ENCODE data around the gene PLCB1.

Gene PLCB1

DNA sequence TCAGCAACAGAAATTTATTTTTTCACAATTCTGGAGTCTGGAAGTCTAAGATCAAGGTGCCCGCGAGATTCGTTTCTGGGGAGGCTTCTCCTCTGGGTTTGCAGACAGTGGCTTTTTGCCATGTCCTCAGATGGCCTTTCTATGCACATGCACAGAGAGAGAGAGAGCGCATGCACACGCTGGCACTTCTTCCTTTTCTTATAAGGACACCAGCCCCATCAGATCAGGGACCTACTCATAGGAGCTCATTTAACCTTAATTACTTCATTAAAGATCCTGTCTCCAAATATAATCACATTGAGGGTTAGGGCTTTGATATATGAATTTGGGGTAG, 676.1 kb downstream of the PLCB1 start:
- no peak overlapping the region for H2AFZ ChIP-seq (ENCODE audit: low read length)
- H4K20me1 ChIP-seq (ENCODE audit: insufficient read depth, low read length) = no peaks in the 10 kb centered on the region
- H3K9ac ChIP-seq (ENCODE audit: low read length) = no peak overlapping the region
- H3K27me3 ChIP-seq (ENCODE audit: insufficient read depth, low read length) = no peaks in the 10 kb centered on the region
- H3F3A ChIP-seq (ENCODE audit: insufficient read depth, low read length) = no peaks in the 10 kb centered on the region
- no peaks in the 10 kb centered on the region for H3K36me3 ChIP-seq (ENCODE audit: insufficient read depth, low read length)
- H3K79me2 ChIP-seq (ENCODE audit: insufficient read depth, low read length) = no peaks in the 10 kb centered on the region
- TF ChIP-seq EZH2 (IDR thresholded peaks at IDR 0.05; ENCODE audit: borderline replicate concordance, low read length) = no peak
- TF ChIP-seq, protein P1, sequence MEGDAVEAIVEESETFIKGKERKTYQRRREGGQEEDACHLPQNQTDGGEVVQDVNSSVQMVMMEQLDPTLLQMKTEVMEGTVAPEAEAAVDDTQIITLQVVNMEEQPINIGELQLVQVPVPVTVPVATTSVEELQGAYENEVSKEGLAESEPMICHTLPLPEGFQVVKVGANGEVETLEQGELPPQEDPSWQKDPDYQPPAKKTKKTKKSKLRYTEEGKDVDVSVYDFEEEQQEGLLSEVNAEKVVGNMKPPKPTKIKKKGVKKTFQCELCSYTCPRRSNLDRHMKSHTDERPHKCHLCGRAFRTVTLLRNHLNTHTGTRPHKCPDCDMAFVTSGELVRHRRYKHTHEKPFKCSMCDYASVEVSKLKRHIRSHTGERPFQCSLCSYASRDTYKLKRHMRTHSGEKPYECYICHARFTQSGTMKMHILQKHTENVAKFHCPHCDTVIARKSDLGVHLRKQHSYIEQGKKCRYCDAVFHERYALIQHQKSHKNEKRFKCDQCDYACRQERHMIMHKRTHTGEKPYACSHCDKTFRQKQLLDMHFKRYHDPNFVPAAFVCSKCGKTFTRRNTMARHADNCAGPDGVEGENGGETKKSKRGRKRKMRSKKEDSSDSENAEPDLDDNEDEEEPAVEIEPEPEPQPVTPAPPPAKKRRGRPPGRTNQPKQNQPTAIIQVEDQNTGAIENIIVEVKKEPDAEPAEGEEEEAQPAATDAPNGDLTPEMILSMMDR (IDR thresholded peaks at IDR 0.05; ENCODE audit: low read length) = no peak
- no peak overlapping the region for H3K4me3 ChIP-seq (ENCODE audit: low read depth, low read length, poor library complexity, severe bottlenecking)
- H3K4me1 ChIP-seq (ENCODE audit: insufficient read depth, low read length, severe bottlenecking) = no peaks in the 10 kb centered on the region
- H3K4me2 ChIP-seq (ENCODE audit: low read length) = no peak overlapping the region
- no peaks in the 10 kb centered on the region for H3K9me2 ChIP-seq (ENCODE audit: low read depth, low read length)
- no peaks in the 10 kb centered on the region for H3K9me3 ChIP-seq (ENCODE audit: low read length)
- no peak overlapping the region for H3K27ac ChIP-seq (ENCODE audit: low read depth, low read length, poor library complexity, severe bottlenecking)

DNA sequence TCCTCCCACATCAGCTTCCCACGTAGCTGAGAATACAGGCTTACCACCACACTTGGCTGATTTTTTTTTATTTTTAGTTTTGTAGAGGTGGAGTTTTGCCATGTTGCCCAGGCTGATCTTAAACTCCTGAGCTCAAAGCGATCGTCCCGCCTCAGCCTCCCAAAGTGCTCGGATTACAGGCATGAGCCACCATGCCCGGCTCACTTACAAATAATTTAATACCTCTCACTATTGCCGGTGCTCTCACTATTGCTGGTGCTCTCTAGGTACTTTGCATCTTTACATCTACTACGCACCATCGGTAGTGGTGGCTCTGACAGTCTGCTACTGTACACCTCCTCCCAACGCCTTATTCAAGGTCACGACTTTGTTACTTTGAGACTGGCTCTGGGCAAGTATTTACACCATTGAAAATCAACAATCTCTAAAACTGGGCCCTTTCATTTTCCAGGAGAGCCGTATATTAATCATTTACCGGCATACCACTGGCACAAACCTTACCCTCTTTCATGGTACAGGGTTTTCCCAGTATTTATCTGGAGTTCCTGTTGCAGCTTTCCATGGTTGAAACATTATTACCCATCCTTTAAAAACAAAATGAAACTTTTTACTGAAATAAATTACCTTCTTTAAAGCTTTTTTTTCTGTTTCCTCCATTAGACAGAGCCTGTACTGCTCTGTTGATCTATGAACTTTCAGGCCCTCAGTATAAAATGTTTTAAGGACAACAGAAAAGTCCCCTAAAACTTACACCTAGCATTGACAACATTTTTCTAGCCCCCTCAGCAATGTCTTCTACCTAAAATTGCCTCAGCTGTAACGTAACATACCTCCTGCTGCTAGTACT, 677.3 kb downstream of the PLCB1 start:
- Histone ChIP-seq H3K9me2 (ENCODE audit: low read depth, low read length) (no peaks in the 10 kb centered on the region), H3K4me3 (ENCODE audit: low read depth, low read length, poor library complexity, severe bottlenecking) (no peak overlapping the region), H2AFZ (ENCODE audit: low read length) (no peak overlapping the region), H3F3A (ENCODE audit: insufficient read depth, low read length) (no peaks in the 10 kb centered on the region), H3K36me3 (ENCODE audit: insufficient read depth, low read length) (no peaks in the 10 kb centered on the region), H3K4me1 (ENCODE audit: insufficient read depth, low read length, severe bottlenecking) (no peaks in the 10 kb centered on the region), H3K79me2 (ENCODE audit: insufficient read depth, low read length) (no peaks in the 10 kb centered on the region), H3K9ac (ENCODE audit: low read length) (no peak overlapping the region), H4K20me1 (ENCODE audit: insufficient read depth, low read length) (no peaks in the 10 kb centered on the region), H3K27ac (ENCODE audit: low read depth, low read length, poor library complexity, severe bottlenecking) (no peak overlapping the region), H3K27me3 (ENCODE audit: insufficient read depth, low read length) (no peaks in the 10 kb centered on the region), H3K4me2 (ENCODE audit: low read length) (no peak overlapping the region), H3K9me3 (ENCODE audit: low read length) (no peaks in the 10 kb centered on the region)
- TF ChIP-seq EZH2 (IDR thresholded peaks at IDR 0.05; ENCODE audit: borderline replicate concordance, low read length) = no peak
- TF ChIP-seq, protein P1 (IDR thresholded peaks at IDR 0.05; ENCODE audit: low read length) = no peak

DNA sequence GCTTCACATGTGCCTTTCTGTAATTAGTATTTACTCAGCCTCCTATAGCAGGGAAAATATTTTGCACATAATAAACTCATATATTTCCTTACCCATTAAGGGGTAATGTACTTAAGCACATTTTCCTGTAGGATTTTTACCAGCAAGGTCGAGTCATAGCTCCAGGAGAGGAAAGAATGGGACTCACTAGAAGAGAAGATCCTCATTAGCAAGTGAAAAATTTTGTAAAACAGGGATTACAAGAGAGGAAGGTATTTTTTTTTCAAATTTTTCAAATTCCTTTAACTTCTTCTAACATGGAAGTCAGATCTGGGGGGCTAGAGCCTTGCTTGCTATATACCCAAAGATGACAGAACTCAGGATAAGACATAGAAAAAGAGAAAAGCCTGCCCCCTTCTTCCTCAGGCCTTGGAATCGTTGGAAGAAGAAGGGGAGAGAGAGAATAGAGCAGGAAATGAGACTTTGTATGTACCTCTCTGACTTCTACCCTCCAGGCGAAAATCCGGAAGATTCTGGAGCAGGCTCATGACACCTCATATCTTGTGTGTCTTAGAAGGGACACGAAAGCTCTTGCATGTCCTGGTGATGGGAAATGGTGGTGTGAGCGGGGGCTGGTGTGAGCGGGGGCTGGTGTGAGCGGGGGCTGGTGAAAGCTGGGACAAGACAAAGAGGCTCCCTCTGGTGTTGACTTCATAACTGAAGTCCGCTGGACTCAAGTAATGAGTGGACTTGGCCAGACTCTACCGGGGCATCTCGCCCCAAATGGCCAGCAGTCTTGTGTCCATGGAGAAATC, 679.9 kb downstream of the PLCB1 start:
- Histone ChIP-seq H3K9me2 (ENCODE audit: low read depth, low read length) (no peaks in the 10 kb centered on the region), H3K4me3 (ENCODE audit: low read depth, low read length, poor library complexity, severe bottlenecking) (no peak overlapping the region), H3K36me3 (ENCODE audit: insufficient read depth, low read length) (no peaks in the 10 kb centered on the region), H3K9ac (ENCODE audit: low read length) (no peak overlapping the region), H2AFZ (ENCODE audit: low read length) (no peak overlapping the region), H3K27ac (ENCODE audit: low read depth, low read length, poor library complexity, severe bottlenecking) (no peak overlapping the region), H3K4me1 (ENCODE audit: insufficient read depth, low read length, severe bottlenecking) (no peaks in the 10 kb centered on the region), H3K79me2 (ENCODE audit: insufficient read depth, low read length) (no peaks in the 10 kb centered on the region), H3K4me2 (ENCODE audit: low read length) (no peak overlapping the region), H3K9me3 (ENCODE audit: low read length) (no peaks in the 10 kb centered on the region), H4K20me1 (ENCODE audit: insufficient read depth, low read length) (no peaks in the 10 kb centered on the region), H3F3A (ENCODE audit: insufficient read depth, low read length) (no peaks in the 10 kb centered on the region), H3K27me3 (ENCODE audit: insufficient read depth, low read length) (no peaks in the 10 kb centered on the region)
- no peak for TF ChIP-seq EZH2 (IDR thresholded peaks at IDR 0.05; ENCODE audit: borderline replicate concordance, low read length)
- TF ChIP-seq, protein P1 (IDR thresholded peaks at IDR 0.05; ENCODE audit: low read length) = no peak
